ENCODE data around the gene MORN4.

MORN4 gene

DNA sequence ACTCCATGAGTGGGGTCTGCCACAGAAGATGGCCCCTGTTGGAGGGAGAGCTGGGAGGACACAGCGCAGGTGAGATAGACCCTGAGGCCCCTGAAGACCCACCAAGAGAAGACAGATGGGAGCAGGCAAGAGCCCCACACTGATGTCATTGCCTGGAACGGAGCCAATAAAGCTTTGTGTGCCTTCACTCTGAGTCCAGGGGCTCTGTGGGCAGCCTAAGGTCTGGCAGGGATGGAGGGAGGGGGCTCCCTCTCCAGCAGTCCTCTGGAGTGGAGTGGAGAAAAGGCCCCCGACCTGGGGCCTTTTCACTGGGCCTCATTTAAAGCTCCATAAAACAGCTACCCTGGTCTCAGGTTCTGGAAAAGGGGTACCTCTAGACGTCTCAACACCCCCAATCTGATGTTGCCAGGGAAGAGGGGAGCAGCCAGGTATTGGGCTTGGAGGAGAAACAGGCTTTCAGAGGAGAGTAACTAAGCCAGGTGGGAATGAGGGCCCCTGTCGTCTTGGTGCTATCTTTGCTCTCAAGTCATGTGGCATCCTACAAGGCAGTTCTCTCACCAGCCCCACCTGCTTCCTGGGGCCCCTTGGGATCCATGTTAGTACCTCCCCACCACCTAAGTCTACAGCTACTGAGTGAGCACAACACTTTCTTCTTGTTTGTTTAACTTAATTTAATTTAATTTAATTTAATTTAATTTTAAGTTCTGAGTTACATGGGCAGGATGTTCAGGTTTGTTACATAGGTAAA lies 42.4 kb downstream of the MORN4 start:
- TF ChIP-seq, protein P1, sequence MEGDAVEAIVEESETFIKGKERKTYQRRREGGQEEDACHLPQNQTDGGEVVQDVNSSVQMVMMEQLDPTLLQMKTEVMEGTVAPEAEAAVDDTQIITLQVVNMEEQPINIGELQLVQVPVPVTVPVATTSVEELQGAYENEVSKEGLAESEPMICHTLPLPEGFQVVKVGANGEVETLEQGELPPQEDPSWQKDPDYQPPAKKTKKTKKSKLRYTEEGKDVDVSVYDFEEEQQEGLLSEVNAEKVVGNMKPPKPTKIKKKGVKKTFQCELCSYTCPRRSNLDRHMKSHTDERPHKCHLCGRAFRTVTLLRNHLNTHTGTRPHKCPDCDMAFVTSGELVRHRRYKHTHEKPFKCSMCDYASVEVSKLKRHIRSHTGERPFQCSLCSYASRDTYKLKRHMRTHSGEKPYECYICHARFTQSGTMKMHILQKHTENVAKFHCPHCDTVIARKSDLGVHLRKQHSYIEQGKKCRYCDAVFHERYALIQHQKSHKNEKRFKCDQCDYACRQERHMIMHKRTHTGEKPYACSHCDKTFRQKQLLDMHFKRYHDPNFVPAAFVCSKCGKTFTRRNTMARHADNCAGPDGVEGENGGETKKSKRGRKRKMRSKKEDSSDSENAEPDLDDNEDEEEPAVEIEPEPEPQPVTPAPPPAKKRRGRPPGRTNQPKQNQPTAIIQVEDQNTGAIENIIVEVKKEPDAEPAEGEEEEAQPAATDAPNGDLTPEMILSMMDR (IDR thresholded peaks at IDR 0.05; ENCODE audit: poor library complexity, severe bottlenecking), result no peak
- Histone ChIP-seq H3K36me3 (ENCODE audit: low read depth) (no peaks in the 10 kb centered on the region), H3K4me3 (ENCODE audit: severe bottlenecking) (no peak overlapping the region), H3K27me3 (ENCODE audit: insufficient read depth, poor library complexity, severe bottlenecking) (no peaks in the 10 kb centered on the region), H3K9me3 (ENCODE audit: severe bottlenecking) (no peaks in the 10 kb centered on the region), H3K27ac (ENCODE audit: poor library complexity, severe bottlenecking) (no peak overlapping the region), H3K4me1 (ENCODE audit: insufficient read depth, poor library complexity, severe bottlenecking) (peaks cover 4% of the 10 kb centered on the region)
- DNase-seq (ENCODE audit: low spot score), result no peak
- no peak for ATAC-seq (ENCODE audit: low read depth)

DNA sequence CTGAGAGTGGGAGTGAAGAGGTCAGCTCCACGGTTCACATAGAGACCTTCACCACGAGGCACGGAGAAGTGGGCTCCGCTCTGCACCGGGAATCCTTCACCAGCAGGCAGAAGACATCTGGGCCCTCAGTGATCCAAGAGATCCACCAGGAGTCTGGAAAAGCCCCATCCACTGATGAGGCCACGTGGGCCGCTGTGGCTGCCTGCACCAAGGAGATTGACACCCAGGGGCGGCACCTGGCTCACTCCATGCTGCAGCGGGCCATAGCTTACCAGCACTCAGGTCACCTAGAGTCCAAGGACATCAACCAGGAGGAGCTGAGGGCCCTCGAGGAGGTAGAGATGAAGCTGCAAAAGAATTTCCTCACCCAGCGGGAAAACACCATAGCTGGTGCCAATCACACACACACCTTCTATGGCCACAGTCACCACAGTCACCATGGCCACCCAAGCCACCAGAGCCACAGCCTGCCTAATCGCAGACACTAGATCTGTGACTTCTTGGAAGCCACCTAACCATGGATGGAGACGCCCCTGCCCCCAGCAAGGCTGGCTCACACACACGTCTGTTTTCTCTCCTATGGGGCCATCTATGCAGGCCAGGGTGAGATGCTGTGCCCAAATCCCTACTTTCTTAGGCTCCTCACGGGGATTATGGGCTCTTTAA lies 43.1 kb downstream of the MORN4 start:
- Histone ChIP-seq H3K27ac (ENCODE audit: poor library complexity, severe bottlenecking) (no peak overlapping the region), H3K4me1 (ENCODE audit: insufficient read depth, poor library complexity, severe bottlenecking) (no peaks in the 10 kb centered on the region), H3K36me3 (ENCODE audit: low read depth) (no peaks in the 10 kb centered on the region), H3K9me3 (ENCODE audit: severe bottlenecking) (no peaks in the 10 kb centered on the region), H3K27me3 (ENCODE audit: insufficient read depth, poor library complexity, severe bottlenecking) (no peaks in the 10 kb centered on the region), H3K4me3 (ENCODE audit: severe bottlenecking) (no peak overlapping the region)
- DNase-seq (ENCODE audit: low spot score) (no peak), ATAC-seq (ENCODE audit: low read depth) (no peak)
- TF ChIP-seq, protein P1 (IDR thresholded peaks at IDR 0.05; ENCODE audit: poor library complexity, severe bottlenecking), result no peak

DNA sequence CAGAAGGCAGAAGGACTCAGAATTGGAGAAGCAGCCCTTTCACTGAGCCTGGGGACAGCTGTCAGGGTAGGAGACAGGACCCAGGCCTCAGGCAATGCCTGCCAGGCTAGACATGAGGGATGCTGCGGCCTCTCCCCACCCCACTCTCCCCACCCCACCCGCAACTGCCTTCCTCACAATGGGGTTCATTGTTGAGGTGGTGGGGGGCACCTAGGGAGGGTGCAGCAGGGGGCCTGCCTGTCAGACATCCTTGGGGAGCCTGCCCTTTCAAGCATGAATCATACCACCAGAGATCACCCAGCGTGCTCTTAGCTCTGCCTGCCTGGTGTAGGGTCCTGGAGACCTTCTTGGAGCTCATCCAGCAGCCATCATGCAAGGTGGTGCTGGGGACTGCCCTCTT lies 43.8 kb downstream of the MORN4 start, which contains the start of gene C10orf62:
Gene C10orf62, plus strand, starts transcription at position 243 of the 400 bp plus-strand sequence. CDS start 177 bp downstream, outside the sequence.
- Histone ChIP-seq H3K27ac (ENCODE audit: poor library complexity, severe bottlenecking) (no peak within 1 kb of the TSS), H3K36me3 (ENCODE audit: low read depth) (no peaks in the 10 kb centered on the region), H3K4me1 (ENCODE audit: insufficient read depth, poor library complexity, severe bottlenecking) (peaks cover 2% of the 10 kb centered on the region), H3K27me3 (ENCODE audit: insufficient read depth, poor library complexity, severe bottlenecking) (no peaks in the 10 kb centered on the region), H3K4me3 (ENCODE audit: severe bottlenecking) (no peak within 1 kb of the TSS), H3K9me3 (ENCODE audit: severe bottlenecking) (no peaks in the 10 kb centered on the region)
- TF ChIP-seq, protein P1 (IDR thresholded peaks at IDR 0.05; ENCODE audit: poor library complexity, severe bottlenecking), result no peak
- DNase-seq (ENCODE audit: low spot score) (no peak), ATAC-seq (ENCODE audit: low read depth) (no peak)

DNA sequence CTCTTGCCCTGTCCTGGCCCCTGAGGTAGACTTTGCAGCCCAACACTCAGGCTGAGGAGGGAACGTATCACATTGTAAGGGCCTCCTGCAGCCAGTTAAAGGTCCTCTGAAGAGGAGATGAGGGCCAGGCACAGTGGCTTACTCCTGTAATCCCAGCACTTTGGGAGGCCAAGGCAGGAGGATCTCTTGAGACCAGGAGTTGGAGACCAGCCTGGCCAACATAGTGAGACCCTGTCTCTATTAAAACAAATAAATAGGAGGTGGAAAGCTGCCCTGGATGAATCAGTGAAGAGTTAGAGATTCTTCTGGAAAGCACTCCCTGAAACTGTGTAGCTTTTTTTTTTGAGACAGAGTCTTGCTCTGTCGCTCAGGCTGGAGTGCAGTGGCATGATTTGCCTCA lies 46.1 kb downstream of the MORN4 start:
- TF ChIP-seq, protein P1 (IDR thresholded peaks at IDR 0.05; ENCODE audit: poor library complexity, severe bottlenecking), result no peak

DNA sequence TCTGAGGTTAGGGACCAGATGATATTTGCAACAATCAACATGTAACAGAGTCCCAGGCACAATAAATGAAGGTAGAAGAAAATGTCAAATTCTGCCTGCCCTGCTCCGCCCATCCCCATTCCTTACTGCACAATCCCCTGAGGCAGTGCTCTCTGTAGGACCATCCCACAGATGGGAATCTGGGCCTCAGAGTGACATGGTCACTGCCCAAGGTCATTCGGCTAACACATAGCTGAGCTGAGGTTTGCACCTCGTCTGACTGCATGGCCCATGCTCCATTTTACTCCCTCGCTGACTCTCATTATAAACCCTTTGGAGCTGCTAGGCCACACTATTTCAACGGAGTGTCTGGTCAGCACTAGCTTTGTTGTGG lies 47.9 kb downstream of the MORN4 start:
- H3K27ac ChIP-seq (ENCODE audit: poor library complexity, severe bottlenecking), result no peak overlapping the region
- peaks cover 8% of the 10 kb centered on the region for H3K4me1 ChIP-seq (ENCODE audit: insufficient read depth, poor library complexity, severe bottlenecking)
- DNase-seq (ENCODE audit: low spot score), result no peak
- no peaks in the 10 kb centered on the region for H3K36me3 ChIP-seq (ENCODE audit: low read depth)
- TF ChIP-seq, protein P1 (IDR thresholded peaks at IDR 0.05; ENCODE audit: poor library complexity, severe bottlenecking), result no peak
- no peak for ATAC-seq (ENCODE audit: low read depth)
- no peaks in the 10 kb centered on the region for H3K27me3 ChIP-seq (ENCODE audit: insufficient read depth, poor library complexity, severe bottlenecking)
- H3K9me3 ChIP-seq (ENCODE audit: severe bottlenecking), result no peaks in the 10 kb centered on the region
- H3K4me3 ChIP-seq (ENCODE audit: severe bottlenecking), result no peak overlapping the region

More for the DNA sequence above, 46.1 kb downstream of the MORN4 start:
- H3K27ac ChIP-seq (ENCODE audit: poor library complexity, severe bottlenecking), result no peak overlapping the region
- no peaks in the 10 kb centered on the region for H3K9me3 ChIP-seq (ENCODE audit: severe bottlenecking)
- peaks cover 8% of the 10 kb centered on the region for H3K4me1 ChIP-seq (ENCODE audit: insufficient read depth, poor library complexity, severe bottlenecking)
- H3K36me3 ChIP-seq (ENCODE audit: low read depth), result no peaks in the 10 kb centered on the region
- no peak for DNase-seq (ENCODE audit: low spot score)
- ATAC-seq (ENCODE audit: low read depth), result no peak
- H3K4me3 ChIP-seq (ENCODE audit: severe bottlenecking), result no peak overlapping the region
- H3K27me3 ChIP-seq (ENCODE audit: insufficient read depth, poor library complexity, severe bottlenecking), result no peaks in the 10 kb centered on the region

Data from RWPE2 (cell line).